Fibroblast of lung (primary cell): ENCODE measurements around the gene MUC12. TPM values are rescaled to one million over a fixed set of nuclear protein-coding genes. Genes with fewer than 3 reads are reported as not detected.

Experiments used
- DNase-seq, 2 donors: peaks; one replicate each; pipeline versions ENCODE4 v3.0.0 to v3.0.0-alpha.2; 2010; ENCODE audit warnings: low read depth in 2 of 2
- H2AFZ ChIP-seq: 2 replicates; pipeline ENCODE4 v1.5.1; 2012; ENCODE audit warnings: low read length, control low read depth, inconsistent platforms
- H3K27ac ChIP-seq: 2 replicates; pipeline ENCODE4 v1.5.1; 2011; ENCODE audit warnings: low read length, control low read depth; ENCODE audit not compliant: insufficient read depth
- H3K27me3 ChIP-seq: 2 replicates; pipeline ENCODE4 v1.5.1; 2011; ENCODE audit warnings: mild to moderate bottlenecking, low read length; ENCODE audit not compliant: control insufficient read depth, insufficient read depth
- H3K36me3 ChIP-seq: 2 replicates; pipeline ENCODE4 v1.5.1; 2011; ENCODE audit warnings: low read length; ENCODE audit not compliant: control insufficient read depth, insufficient read depth
- H3K4me1 ChIP-seq: 2 replicates; pipeline ENCODE4 v1.5.1; 2011; ENCODE audit warnings: low read length; ENCODE audit not compliant: control insufficient read depth, insufficient read depth; ENCODE audit errors: extremely low read depth
- H3K4me2 ChIP-seq: 2 replicates; pipeline ENCODE4 v1.5.1; 2011; ENCODE audit warnings: low read length, control low read depth; ENCODE audit not compliant: insufficient read depth; ENCODE audit errors: extremely low read depth
- H3K4me3 ChIP-seq, 4 experiments: fragments of 200-600 bp in 1 of 4; sonication (generic) in 1 of 4; replicated peaks in 1 of 4; 2 replicates each; pipeline ENCODE4 v1.5.1; 2011 to 2016; ENCODE audit warnings: low read length in 4 of 4, low read depth in 3 of 4, mild to moderate bottlenecking in 3 of 4, control low read depth in 2 of 4, inconsistent platforms in 1 of 4, mixed read lengths in 1 of 4; ENCODE audit not compliant: insufficient read depth in 1 of 4; ENCODE audit errors: control extremely low read depth in 1 of 4
- H3K79me2 ChIP-seq: 2 replicates; pipeline ENCODE4 v1.5.1; 2012; ENCODE audit warnings: mild to moderate bottlenecking, low read length, inconsistent platforms; ENCODE audit not compliant: control insufficient read depth, insufficient read depth
- H3K9ac ChIP-seq: 2 replicates; pipeline ENCODE4 v1.5.1; 2011; ENCODE audit warnings: mild to moderate bottlenecking, low read length, control low read depth; ENCODE audit not compliant: insufficient read depth
- H3K9me3 ChIP-seq: 2 replicates; pipeline ENCODE4 v1.5.1; 2012; ENCODE audit warnings: low read depth, low read length; ENCODE audit not compliant: control insufficient read depth, insufficient read depth
- H4K20me1 ChIP-seq: 2 replicates; pipeline ENCODE4 v1.5.1; 2011; ENCODE audit warnings: low read length; ENCODE audit not compliant: control insufficient read depth, insufficient read depth; ENCODE audit errors: extremely low read depth
- CTCF ChIP-seq, 2 donors: IDR thresholded peaks in 1 of 2; conservative IDR thresholded peaks in 1 of 2; 1 replicate in 1 of 2; 2 replicates in 1 of 2; pipeline ENCODE4 v1.5.1; 2011 to 2012; ENCODE audit warnings: low read length in 2 of 2, control low read depth in 1 of 2, inconsistent platforms in 1 of 2, low read depth in 1 of 2, mild to moderate bottlenecking in 1 of 2
- EZH2 ChIP-seq: IDR thresholded peaks from 2 replicates; pipeline ENCODE4 v1.5.1; 2012; ENCODE audit warnings: low read length, control low read depth, mild to moderate bottlenecking; ENCODE audit errors: missing control alignments
- polyA plus RNA-seq, 2 donors: library from polyadenylated mRNA; depleted of rRNA in 1 of 2; stranded (reverse) in 1 of 2; unstranded in 1 of 2; fragments of >200 nt; gene quantifications; 2 replicates each; pipeline ENCODE4 v1.2.1, GENCODE V29; 2011 to 2012; ENCODE audit warnings: missing spikeins in 1 of 2
- total RNA-seq: library from RNA; depleted of rRNA; stranded (reverse); fragments of >200 nt; gene quantifications from 2 replicates; pipeline ENCODE4 v1.2.1, GENCODE V29; 2014

MUC12 gene
- total and polyA plus RNA-seq, 2 donors (not counting 1 experiment from before 2014, with no cell fraction given): 0.50 to 0.95 TPM

- Histone ChIP-seq H3K79me2 (no peaks in the 10 kb centered on the region), H3K27me3 (peaks cover 44% of the 10 kb centered on the region), H3K9ac (no peak overlapping the region), H2AFZ (no peak overlapping the region), H3K4me3 (no peak overlapping the region), H3K36me3 (no peaks in the 10 kb centered on the region), H3K4me1 (no peaks in the 10 kb centered on the region), H3K27ac (no peak overlapping the region), H3K9me3 (no peaks in the 10 kb centered on the region), H3K4me2 (no peak overlapping the region), H4K20me1 (no peaks in the 10 kb centered on the region)
- TF ChIP-seq CTCF (conservative IDR thresholded peaks at IDR 0.05 in 1 of 2, IDR thresholded peaks at IDR 0.05 in 1 of 2; ENCODE audit: low read depth in 1 of 2, low read length in 2 of 2): no peak
- no peak for TF ChIP-seq EZH2
- DNase-seq: no peak
Measured at GRCh38 chr7:100963874-100964273, 5.5 kb upstream of the MUC12 start.

DNA sequence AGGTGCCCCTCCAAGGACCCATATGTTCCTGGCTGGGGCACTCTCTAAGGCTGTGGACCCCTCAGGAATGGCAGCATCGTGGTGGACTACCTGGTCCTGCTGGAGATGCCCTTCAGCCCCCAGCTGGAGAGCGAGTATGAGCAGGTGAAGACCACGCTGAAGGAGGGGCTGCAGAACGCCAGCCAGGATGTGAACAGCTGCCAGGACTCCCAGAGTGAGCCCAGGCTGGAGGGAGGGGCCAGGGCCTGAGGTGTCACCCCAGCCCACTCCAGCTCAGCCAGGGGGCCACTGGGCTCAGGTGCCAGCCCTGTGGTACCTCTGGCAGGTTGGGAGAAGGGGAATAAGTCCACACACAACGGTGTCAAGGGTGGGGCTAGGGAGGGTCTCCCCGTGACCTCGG lies 4.7 kb upstream of the MUC12 start:
- Histone ChIP-seq H3K9me3 (no peaks in the 10 kb centered on the region), H3K4me2 (no peak overlapping the region), H3K36me3 (no peaks in the 10 kb centered on the region), H3K9ac (no peak overlapping the region), H2AFZ (no peak overlapping the region), H3K4me3 (no peak overlapping the region), H3K79me2 (no peaks in the 10 kb centered on the region), H4K20me1 (no peaks in the 10 kb centered on the region), H3K27ac (no peak overlapping the region), H3K4me1 (no peaks in the 10 kb centered on the region), H3K27me3 (peaks cover 39% of the 10 kb centered on the region)
- no peak for DNase-seq
- no peak for TF ChIP-seq EZH2
- no peak for TF ChIP-seq CTCF (conservative IDR thresholded peaks at IDR 0.05 in 1 of 2, IDR thresholded peaks at IDR 0.05 in 1 of 2; ENCODE audit: low read depth in 1 of 2, low read length in 2 of 2)

DNA sequence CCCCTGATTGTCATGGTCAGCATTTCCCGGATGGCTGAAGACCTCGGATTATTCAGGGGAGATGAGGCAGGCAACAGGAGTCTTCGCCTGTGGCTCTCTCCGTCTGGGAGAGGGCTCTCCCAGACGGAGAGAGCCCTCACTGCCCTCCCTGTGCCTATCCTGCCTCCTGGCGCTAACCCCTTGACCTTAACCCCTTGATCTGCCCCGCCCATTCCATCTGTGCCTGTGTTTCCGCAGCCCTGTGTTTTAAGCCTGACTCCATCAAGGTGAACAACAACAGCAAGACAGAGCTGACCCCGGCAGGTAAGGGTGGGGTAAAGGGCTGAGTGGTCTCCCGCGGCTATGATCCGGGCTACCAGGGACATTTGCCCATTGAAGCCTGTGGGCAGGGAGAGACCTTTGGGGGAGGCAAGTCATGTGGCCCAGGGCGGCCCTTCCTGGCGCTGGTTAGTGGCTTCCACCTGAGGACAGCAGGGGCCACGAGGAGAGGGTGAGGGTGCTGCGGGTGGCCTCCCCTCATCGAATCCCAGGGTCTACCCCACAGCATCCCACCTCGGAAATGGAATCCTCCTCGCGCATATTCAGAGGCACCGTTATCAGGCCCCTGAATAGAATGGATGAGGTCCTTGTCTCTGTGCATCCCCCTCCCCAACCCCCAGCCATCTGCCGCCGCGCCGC lies 4.2 kb upstream of the MUC12 start:
- no peaks in the 10 kb centered on the region for H4K20me1 ChIP-seq
- DNase-seq: no peak
- no peaks in the 10 kb centered on the region for H3K79me2 ChIP-seq
- no peak overlapping the region for H3K4me3 ChIP-seq
- no peak overlapping the region for H2AFZ ChIP-seq
- H3K36me3 ChIP-seq: no peaks in the 10 kb centered on the region
- no peak for TF ChIP-seq EZH2
- no peak for TF ChIP-seq CTCF (conservative IDR thresholded peaks at IDR 0.05 in 1 of 2, IDR thresholded peaks at IDR 0.05 in 1 of 2; ENCODE audit: low read depth in 1 of 2, low read length in 2 of 2)
- H3K27ac ChIP-seq: no peak overlapping the region
- H3K4me2 ChIP-seq: no peak overlapping the region
- peaks cover 37% of the 10 kb centered on the region for H3K27me3 ChIP-seq
- no peaks in the 10 kb centered on the region for H3K4me1 ChIP-seq
- H3K9me3 ChIP-seq: no peaks in the 10 kb centered on the region
- H3K9ac ChIP-seq: no peak overlapping the region
